Femur (tissue), 1 donor: Measurements from ENCODE around the gene ADCY9.
"Not testable (repeated sequence)": the region's sequence is repeated elsewhere in the genome, so short reads cannot be mapped to it uniquely, and the experiment has no call there.

Source experiments
- DNase-seq: peaks from one replicate; pipeline ENCODE4 v3.0.0-alpha.2; 2017

ADCY9 gene

GRCh38 chr16:3948378-3948995, 167.8 kb downstream of the ADCY9 start:
- no peak for DNase-seq

DNA sequence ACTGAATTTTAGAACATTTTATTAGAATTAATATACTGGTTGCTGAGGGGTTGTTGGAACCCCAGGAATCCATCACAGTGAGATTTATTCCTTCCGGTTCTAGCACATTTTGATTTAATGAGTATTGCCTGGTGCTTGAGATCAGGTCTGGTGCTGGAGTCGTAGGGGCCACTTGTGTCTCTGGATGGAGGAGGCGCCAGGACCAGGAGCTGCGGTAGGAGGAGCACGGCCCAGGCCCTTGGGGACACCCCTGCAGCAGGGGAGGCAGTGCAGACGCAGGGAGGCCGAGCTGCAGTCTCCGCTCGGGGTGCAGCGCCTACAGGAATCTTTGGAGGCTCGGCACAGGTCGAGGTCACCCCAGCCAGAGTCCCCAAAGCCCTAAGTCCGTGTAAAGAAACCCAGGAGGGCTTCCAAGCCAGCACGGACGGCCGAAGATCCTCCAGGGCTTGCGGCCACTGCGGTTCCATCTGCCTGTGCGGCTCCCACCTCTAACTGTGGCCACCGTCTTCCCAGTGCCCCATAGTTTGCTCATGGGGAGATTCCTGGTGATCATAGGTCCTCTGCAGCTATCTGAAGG, 169.6 kb downstream of the ADCY9 start:
- no peak for DNase-seq

DNA sequence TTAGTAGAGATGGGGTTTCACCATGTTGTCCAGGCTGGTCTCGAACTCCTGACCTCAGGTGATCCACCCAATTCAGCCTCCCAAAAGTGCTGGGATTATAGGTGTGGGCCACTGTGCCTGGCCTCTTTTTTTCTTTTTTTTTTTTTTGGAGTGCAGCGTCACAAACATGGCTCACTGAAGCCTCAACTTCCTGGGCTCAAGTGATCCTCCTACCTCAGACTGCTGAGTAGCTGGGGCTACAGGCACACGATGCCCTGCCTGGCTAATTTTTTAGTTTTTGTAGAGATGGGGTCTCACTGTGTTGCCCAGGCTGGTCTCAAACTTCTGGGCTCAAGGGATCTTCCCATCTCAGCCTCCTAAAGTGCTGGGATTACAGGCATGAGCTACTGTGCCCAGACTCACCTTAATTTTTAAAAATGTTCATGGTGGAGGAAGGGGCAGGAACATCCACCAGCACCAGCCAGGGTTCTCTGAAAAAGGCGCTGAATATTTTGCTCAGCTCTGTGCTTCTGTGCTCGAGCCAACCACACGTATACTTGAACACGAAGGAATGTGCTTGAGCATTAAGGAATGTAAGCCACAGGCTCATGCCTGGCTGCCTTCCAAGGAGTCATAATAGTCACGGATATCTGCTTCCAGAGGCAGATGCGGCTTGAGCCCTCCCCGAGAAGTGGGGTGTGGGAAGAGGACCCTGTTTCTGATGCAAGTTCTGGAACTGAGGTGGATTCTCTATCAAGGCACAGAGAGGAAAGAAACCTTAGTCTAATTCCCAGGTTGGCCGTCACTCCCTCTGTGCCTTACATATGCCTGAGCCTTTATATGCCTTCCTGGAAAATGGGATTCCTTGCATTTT, 170.3 kb downstream of the ADCY9 start:
- peak; percentile 89 for DNase-seq

GRCh38 chr16:3944457-3944856, 171.8 kb downstream of the ADCY9 start:
- not testable (repeated sequence) for DNase-seq

DNA sequence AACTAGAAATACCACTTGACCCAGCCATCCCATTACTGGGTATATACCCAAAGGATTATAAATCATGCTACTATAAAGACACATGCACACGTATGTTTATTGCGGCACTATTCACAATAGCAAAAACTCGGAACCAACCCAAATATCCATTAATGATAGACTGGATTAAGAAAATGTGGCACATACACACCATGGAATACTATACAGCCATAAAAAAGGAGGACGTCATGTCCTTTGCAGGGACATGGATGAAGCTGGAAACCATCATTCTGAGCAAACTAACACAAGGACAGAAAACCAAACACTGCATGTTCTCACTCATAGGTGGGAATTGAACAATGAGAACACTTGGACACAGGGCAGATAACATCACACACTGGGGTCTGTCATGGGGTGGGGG, 174.1 kb downstream of the ADCY9 start:
- not testable (repeated sequence) for DNase-seq

GRCh38 chr16:3938843-3939624, 177.2 kb downstream of the ADCY9 start:
- DNase-seq = peak; percentile 84

- no peak for DNase-seq
Measured at GRCh38 chr16:3938471-3938842, 177.8 kb downstream of the ADCY9 start.

DNA sequence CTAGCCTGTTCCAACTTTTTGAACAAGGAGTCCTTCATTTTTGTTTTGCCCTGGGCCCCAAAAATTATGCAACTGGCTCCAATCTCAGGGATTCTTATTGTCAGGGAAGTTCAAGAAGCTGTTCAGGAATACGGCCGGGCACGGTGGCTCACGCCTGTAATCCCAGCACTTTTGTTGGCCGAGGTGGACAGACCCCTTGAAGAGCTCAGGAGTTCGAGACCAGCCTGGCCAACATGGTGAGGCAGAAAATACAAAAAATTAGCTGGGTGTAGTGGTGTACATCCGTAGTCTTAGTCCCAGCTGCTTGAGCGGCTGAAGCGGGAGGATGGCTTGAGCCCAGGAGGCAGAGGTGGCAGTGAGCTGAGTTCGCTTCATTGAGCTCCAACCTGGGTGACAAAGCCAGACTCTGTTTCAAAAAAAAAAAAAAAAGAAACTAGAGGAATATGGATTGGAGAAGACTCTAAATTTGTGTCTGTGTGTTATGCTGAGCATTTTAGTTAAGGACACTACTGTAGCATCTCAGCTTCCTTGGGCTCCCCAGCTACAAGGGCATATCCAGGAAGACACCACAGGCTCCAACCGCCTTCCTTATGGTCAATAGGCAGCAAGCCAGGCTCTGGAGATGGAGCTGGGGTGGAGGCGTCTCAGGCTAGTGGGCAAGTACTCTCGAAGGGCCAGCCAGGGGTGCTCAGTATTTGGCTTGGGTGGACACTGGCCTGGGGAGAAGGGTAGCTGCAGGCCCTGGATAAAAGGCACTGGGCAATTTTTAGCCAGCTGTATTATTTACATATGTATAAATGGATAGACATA, 179.0 kb downstream of the ADCY9 start:
- no peak for DNase-seq

DNA sequence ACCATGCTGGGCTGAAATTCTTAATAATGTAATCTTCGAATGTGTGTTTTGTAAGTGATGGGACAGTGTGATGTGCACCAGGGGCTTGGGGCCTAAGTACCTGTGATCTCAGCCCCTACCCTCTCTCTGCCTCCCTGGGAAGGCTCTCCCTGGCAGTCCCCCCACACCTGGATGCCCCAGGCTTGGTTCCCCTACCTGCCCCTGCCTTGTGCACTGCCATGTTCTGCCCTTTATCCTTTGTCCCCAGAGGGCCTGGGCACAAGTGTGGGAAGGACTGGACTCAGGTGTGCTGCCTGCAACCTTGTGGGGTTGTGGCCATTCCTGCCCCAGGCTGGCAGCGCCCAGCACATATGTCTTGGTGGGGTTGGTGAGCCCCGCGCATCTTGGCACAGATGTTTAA, 180.3 kb downstream of the ADCY9 start:
- DNase-seq = no peak

- DNase-seq = no peak
Measured at GRCh38 chr16:3934491-3935181, 181.6 kb downstream of the ADCY9 start.

DNA sequence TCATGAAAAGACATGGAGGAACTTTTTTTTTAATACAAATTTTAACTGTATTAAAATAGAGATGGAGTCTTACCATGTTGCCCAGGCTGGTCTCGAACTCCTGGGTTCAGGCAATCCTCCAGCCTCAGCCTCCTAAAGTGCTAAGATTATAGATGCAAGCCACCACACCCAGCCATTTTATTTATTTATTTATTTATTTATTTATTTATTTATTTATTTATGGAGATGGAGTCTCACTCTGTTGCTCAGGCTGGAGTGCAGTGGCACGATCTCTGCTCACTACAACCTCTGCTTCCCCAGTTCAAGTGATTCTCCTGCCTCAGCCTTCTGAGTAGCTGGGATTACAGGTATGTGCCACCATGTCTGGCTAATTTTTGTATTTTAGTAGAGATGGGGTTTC, 189.1 kb downstream of the ADCY9 start:
- DNase-seq = not testable (repeated sequence)

GRCh38 chr16:3924763-3925162, 191.5 kb downstream of the ADCY9 start:
- no peak for DNase-seq

DNA sequence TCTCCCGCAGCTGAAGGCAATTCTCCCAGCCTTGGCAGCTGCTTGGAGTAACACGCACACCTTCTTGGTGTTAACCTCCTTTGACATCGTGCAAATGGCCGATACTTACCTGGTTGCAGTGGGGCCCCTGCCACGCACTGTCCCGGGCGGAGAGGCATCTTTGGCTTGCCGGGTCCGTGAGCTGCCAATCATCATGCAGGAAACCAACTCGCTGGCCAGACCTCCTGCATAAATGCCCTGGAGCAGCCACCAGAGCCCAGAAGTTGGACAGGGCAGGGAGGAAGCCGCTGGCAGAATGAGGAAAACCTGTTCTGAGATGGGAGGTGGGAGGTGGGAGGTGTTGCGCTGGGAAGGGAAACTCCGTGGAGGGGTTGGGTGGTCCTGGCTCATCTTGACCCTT, 194.0 kb downstream of the ADCY9 start:
- no peak for DNase-seq

- no peak for DNase-seq
Measured at GRCh38 chr16:3920206-3920605, 196.0 kb downstream of the ADCY9 start.

GRCh38 chr16:3919413-3919812, 196.8 kb downstream of the ADCY9 start:
- DNase-seq = no peak

DNA sequence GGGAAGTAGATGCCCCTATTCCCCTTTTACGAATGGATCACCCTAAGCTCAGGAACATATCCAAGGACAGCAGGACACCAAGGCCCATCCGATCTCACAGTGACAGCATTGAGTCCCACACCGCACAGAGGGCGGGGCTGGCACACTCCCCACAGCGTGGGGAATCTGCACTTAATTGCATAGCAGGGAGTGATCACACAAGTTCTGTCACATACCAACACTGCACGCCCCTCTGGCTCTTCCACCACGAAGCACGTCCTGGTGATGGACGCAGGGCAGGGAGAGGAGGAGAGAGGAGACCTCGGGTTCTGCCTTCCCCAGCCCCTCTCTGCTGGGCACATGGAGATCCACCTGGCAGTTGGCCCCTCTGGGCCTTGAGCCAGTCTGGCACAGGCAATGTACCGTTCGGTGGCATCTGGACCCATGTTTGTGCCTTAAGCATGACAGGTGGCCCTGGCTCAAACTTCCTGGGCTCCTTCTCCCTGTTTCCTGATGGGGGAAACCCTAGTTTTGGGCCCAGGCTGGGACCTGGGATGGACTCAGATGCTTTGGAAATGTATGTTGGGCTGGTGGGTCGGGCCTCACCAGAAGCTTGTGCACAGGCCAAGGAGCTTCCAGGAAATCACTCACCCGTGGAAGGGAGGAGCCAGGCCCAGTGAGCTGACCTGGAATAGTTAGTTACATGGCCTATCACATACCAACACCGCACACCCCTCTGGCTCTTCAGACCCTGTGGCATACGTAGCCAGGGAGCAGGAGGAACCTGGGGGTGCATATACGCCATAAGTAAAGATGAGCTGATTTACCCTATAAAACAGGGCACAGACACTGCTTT, 200.6 kb downstream of the ADCY9 start:
- no peak for DNase-seq

DNA sequence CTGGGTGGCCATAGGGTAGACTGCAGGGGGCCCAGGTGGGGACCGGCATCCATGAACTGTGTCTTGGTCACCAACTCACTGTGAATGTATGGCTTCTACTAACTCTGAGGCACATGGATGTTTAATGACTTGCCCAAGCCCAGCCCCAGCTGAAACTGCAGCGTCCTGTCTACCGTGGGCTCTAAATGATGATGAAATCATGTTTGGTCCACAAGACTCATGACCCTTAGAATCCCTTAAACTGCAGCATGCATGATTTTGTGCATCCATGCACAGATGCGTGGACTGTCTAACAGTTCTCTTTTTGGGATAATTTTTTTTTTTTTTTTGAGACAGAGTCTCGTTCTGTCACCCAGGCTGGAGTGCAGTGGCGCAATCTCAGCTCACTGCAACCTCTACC, 203.3 kb downstream of the ADCY9 start:
- DNase-seq = no peak
